Measurements from ENCODE around the gene UAP1L1. TPM values are rescaled to one million over a fixed set of nuclear protein-coding genes. Genes with fewer than 3 reads are reported as not detected.

Gene UAP1L1
- total and polyA plus RNA-seq, 2 of the 8 experiments (the other 6 are each of a cell fraction or from before 2014, with no cell fraction given): 2.0 to 5.4 TPM

DNA sequence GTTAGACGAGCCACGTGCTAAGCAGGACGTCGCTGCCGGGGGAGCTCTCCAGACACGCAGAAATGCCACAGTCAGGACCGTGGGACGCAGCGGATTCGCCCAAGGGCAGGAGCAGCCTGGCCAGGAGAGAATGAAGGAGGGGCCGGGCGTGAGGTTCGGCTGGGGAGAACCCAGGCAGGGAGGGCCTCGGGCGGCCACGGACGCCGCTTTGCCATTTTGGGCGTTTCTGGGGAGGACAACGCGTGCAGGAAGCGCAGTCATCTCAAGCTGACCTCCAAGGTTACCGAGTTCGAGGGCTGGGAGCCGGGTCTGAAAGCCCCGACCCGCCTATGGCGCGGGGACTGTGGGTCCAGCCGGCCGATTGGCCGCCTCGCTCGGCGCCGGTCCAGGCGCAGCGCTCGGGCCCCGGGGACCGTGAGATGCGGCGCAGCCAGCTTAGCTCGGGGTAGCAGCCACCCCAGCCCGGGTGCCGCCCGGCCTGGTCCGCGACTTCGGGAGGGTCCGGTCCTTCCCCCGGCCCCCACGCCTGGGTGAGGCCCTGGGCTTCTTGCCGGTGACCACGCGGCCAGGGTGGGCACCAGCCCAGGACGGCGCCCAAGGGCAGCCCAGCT lies 8.7 kb downstream of the UAP1L1 start:
- Histone ChIP-seq H3K14ac (ENCODE audit: insufficient read length) (no peak overlapping the region), H3K4ac (replicated peaks; ENCODE audit: insufficient read length, low read depth, low read length) (no peak overlapping the region), H2AFZ (ENCODE audit: low read length) (no peak overlapping the region), H3K79me1 (ENCODE audit: low read depth, low read length) (no peaks in the 10 kb centered on the region), H3K4me3 (ENCODE audit: extremely low read depth in 1 of 4, insufficient read depth in 2 of 4, low read depth in 3 of 4, low read length in 4 of 4) (peak overlapping the region; percentile 35 to 81 (median 71)), H3K23me2 (ENCODE audit: low read depth, low read length) (peaks cover 12% of the 10 kb centered on the region; the same call in 1 of the 2 replicates), H3K79me2 (ENCODE audit: control insufficient read depth in 1 of 2, insufficient read depth in 2 of 2, low read length in 2 of 2) (no peaks in the 10 kb centered on the region), H4K5ac (ENCODE audit: insufficient read length, low read depth, low read length) (no peak overlapping the region), H3K4me2 (ENCODE audit: insufficient read depth in 1 of 2, low read depth in 2 of 2, low read length in 2 of 2) (peak overlapping the region; percentile 83 to 94), H4K91ac (replicated peaks; ENCODE audit: insufficient read length, low read length) (no peak overlapping the region), H4K20me1 (replicated peaks in 1 of 2; ENCODE audit: control insufficient read depth in 1 of 2, insufficient read depth in 2 of 2, low read length in 2 of 2) (no peaks in the 10 kb centered on the region), H3K36me3 (ENCODE audit: control insufficient read depth in 2 of 4, insufficient read depth in 4 of 4, low read length in 3 of 4) (no peaks in the 10 kb centered on the region; a peak in 1 of 8 replicates), H2BK5ac (ENCODE audit: low read depth, low read length) (no peak overlapping the region), H2AK5ac (ENCODE audit: low read depth, low read length) (no peak overlapping the region), H3K56ac (replicated peaks; ENCODE audit: insufficient read length, low read depth, low read length) (no peak overlapping the region), H3K4me1 (replicated peaks in 1 of 4; ENCODE audit: control insufficient read depth in 3 of 4, insufficient read depth in 4 of 4, low read length in 3 of 4) (peaks cover 0 to 10% (median 4%) of the 10 kb centered on the region in 4 experiments; a peak in 4 of 7 replicates), H3K27me3 (replicated peaks in 1 of 4; ENCODE audit: control insufficient read depth in 3 of 4, extremely low read depth in 1 of 4, insufficient read depth in 3 of 4, low read length in 3 of 4) (peaks cover 0 to 11% (median 3%) of the 10 kb centered on the region in 4 experiments; a peak in 5 of 7 replicates), H3K23ac (ENCODE audit: insufficient read length) (no peak overlapping the region), H2BK12ac (ENCODE audit: low read depth, low read length) (no peak overlapping the region; the same call in 1 of the 2 replicates), H4K8ac (ENCODE audit: extremely low read depth, insufficient read depth, low read length) (peak overlapping the region; percentile 39), H3K18ac (ENCODE audit: extremely low read depth, low read length) (no peak overlapping the region), H2BK20ac (ENCODE audit: low read length) (no peak overlapping the region), H3K9me3 (ENCODE audit: insufficient read depth in 2 of 2, low read depth in 1 of 2, low read length in 1 of 2) (no peaks in the 10 kb centered on the region), H2BK120ac (replicated peaks; ENCODE audit: low read depth, low read length) (no peak overlapping the region), H2BK15ac (ENCODE audit: low read length) (no peak overlapping the region), H3K27ac (ENCODE audit: low read depth, low read length) (no peak overlapping the region), H3K9ac (replicated peaks in 1 of 4; ENCODE audit: extremely low read depth in 1 of 4, low read depth in 3 of 4, low read length in 3 of 4) (peak overlapping the region in 3 of 4 experiments; percentile 25 to 53 (median 40); a peak in 2 of 7 replicates)
- ChIA-PET CTCF (ENCODE audit: partially characterized antibody) (interaction anchor here (0.7 to 7.8 kb wide), 6 partner anchors 19 to 61 kb away, joined by 3 to 80 read pairs (median 4); partner anchors contain the start of gene SAPCD2), POLR2A (ENCODE audit: partially characterized antibody) (interaction anchor here (0.8 to 1.8 kb wide), 11 partner anchors 8 to 155 kb away, joined by 3 to 9 read pairs (median 4); partner anchors contain the start of genes NPDC1, SAPCD2, TPRN and TUBB4B)
- DNase-seq (ENCODE audit: low read depth in 1 of 2, low spot score in 2 of 2): no peak
- FAIRE-seq: no peak
- 4% methylated on average over 54 of the region's 58 CpGs; no CpG with 5 or more reads in 1 of the 2 experiments for WGBS, 2 experiments (ENCODE audit: extremely low coverage in 1 of 2, insufficient coverage in 1 of 2, insufficient read length in 1 of 2, insufficient replicate concordance in 2 of 2, low coverage in 1 of 2, low lambda C conversion rate in 2 of 2, missing lambda C conversion rate in 1 of 2)
- TF ChIP-seq SP1 (IDR thresholded peaks at IDR 0.05; ENCODE audit: low read depth, low read length) (no peak), NANOG (IDR thresholded peaks at IDR 0.05; ENCODE audit: insufficient read depth, low read depth, low read length, poor library complexity, severe bottlenecking) (no peak), POLR2AphosphoS5 (IDR thresholded peaks at IDR 0.05; ENCODE audit: low read depth, low read length) (no peak), EZH2 (IDR thresholded peaks at IDR 0.05; ENCODE audit: low read depth, low read length, severe bottlenecking) (peak; percentile 35), HDAC2 (IDR thresholded peaks at IDR 0.05; ENCODE audit: borderline replicate concordance in 1 of 2, low read depth in 2 of 2, low read length in 2 of 2) (no peak), CHD1 (IDR thresholded peaks at IDR 0.05; ENCODE audit: low read depth, low read length) (no peak), GABPA (IDR thresholded peaks at IDR 0.05; ENCODE audit: borderline replicate concordance, insufficient read depth, low read length) (no peak; the same call in 1 of the 2 replicates), KDM5A (IDR thresholded peaks at IDR 0.05; ENCODE audit: low read length) (no peak), CREB1 (IDR thresholded peaks at IDR 0.05) (no peak), SP2 (IDR thresholded peaks at IDR 0.05; ENCODE audit: low read length) (no peak), HDAC6 (IDR thresholded peaks at IDR 0.05; ENCODE audit: low read depth, low read length) (no peak), JUND (IDR thresholded peaks at IDR 0.05; ENCODE audit: low read length) (no peak), CBX5 (IDR thresholded peaks at IDR 0.05; ENCODE audit: low read depth, low read length) (no peak)
